ENCODE data around the gene IFT43.

IFT43 gene

GRCh38 chr14:75985618-75986438 is at the start of gene IFT43:
Gene IFT43, plus strand, starts transcription at chr14:75985763. Its CDS starts 24 bp downstream, at chr14:75985787.
- DNase-seq (ENCODE audit: low read depth), result peak; percentile 75
- H3K4me3 ChIP-seq (ENCODE audit: low read depth, low read length), result peak within 1 kb of the TSS; percentile 63
- TF ChIP-seq MAX (IDR thresholded peaks at IDR 0.05; ENCODE audit: low read depth, low read length), result no peak
- no peak for TF ChIP-seq POLR2A (IDR thresholded peaks at IDR 0.05; ENCODE audit: extremely low read depth, insufficient read length)
- no peak for TF ChIP-seq MYC (IDR thresholded peaks at IDR 0.05; ENCODE audit: low read depth, low read length)
- TF ChIP-seq CTCF (IDR thresholded peaks at IDR 0.05; ENCODE audit: low read depth, low read length), result no peak

- no peak overlapping the region for H3K4me3 ChIP-seq (ENCODE audit: low read depth, low read length)
- no peak for TF ChIP-seq POLR2A (IDR thresholded peaks at IDR 0.05; ENCODE audit: extremely low read depth, insufficient read length)
- no peak for TF ChIP-seq CTCF (IDR thresholded peaks at IDR 0.05; ENCODE audit: low read depth, low read length)
- no peak for TF ChIP-seq MAX (IDR thresholded peaks at IDR 0.05; ENCODE audit: low read depth, low read length)
- TF ChIP-seq MYC (IDR thresholded peaks at IDR 0.05; ENCODE audit: low read depth, low read length), result no peak
- no peak for DNase-seq (ENCODE audit: low read depth)
Measured at GRCh38 chr14:75939200-75939599, 46.4 kb upstream of the IFT43 start.

- no peak overlapping the region for H3K4me3 ChIP-seq (ENCODE audit: low read depth, low read length)
- no peak for TF ChIP-seq POLR2A (IDR thresholded peaks at IDR 0.05; ENCODE audit: extremely low read depth, insufficient read length)
- TF ChIP-seq MYC (IDR thresholded peaks at IDR 0.05; ENCODE audit: low read depth, low read length), result no peak
- TF ChIP-seq MAX (IDR thresholded peaks at IDR 0.05; ENCODE audit: low read depth, low read length), result no peak
- TF ChIP-seq CTCF (IDR thresholded peaks at IDR 0.05; ENCODE audit: low read depth, low read length), result no peak
- no peak for DNase-seq (ENCODE audit: low read depth)
Measured at GRCh38 chr14:75941030-75941429, 44.5 kb upstream of the IFT43 start.

GRCh38 chr14:75944607-75945241 is 40.8 kb upstream of the IFT43 start:
- no peak for TF ChIP-seq POLR2A (IDR thresholded peaks at IDR 0.05; ENCODE audit: extremely low read depth, insufficient read length)
- no peak for TF ChIP-seq CTCF (IDR thresholded peaks at IDR 0.05; ENCODE audit: low read depth, low read length)
- TF ChIP-seq MAX (IDR thresholded peaks at IDR 0.05; ENCODE audit: low read depth, low read length), result no peak
- TF ChIP-seq MYC (IDR thresholded peaks at IDR 0.05; ENCODE audit: low read depth, low read length), result no peak

GRCh38 chr14:75946785-75947184 is 38.8 kb upstream of the IFT43 start:
- TF ChIP-seq CTCF (IDR thresholded peaks at IDR 0.05; ENCODE audit: low read depth, low read length), result no peak
- no peak for TF ChIP-seq MYC (IDR thresholded peaks at IDR 0.05; ENCODE audit: low read depth, low read length)
- TF ChIP-seq POLR2A (IDR thresholded peaks at IDR 0.05; ENCODE audit: extremely low read depth, insufficient read length), result no peak
- no peak for TF ChIP-seq MAX (IDR thresholded peaks at IDR 0.05; ENCODE audit: low read depth, low read length)
- DNase-seq (ENCODE audit: low read depth), result no peak
- H3K4me3 ChIP-seq (ENCODE audit: low read depth, low read length), result no peak overlapping the region

More at GRCh38 chr14:75944607-75945241, 40.8 kb upstream of the IFT43 start:
- DNase-seq (ENCODE audit: low read depth), result no peak
- no peak overlapping the region for H3K4me3 ChIP-seq (ENCODE audit: low read depth, low read length)

Measured in NB4 (cell line).